ENCODE results near the gene AKAP9.
"Not testable (repeated sequence)": the region's sequence is repeated elsewhere in the genome, so short reads cannot be mapped to it uniquely, and the experiment has no call there.

AKAP9 gene

DNA sequence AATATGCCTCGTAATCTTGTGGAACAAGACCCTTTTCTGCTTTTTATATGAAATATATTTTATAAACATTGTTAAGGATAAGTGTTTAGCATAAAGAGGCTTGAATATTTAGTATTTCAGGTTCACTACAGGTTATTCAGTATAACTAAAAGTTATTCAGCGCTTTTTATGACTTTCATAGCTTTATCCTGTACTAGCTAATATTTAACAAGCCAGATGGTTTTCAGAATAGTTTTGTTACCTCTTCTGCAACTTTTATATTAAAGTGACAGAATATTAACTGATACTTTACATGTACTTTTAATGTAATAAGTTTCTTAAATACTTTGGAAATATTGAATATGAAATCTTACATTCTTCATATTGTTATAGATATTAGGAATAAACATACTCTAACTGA lies 118.2 kb downstream of the AKAP9 start:
- DNase-seq (ENCODE audit: low read depth, low spot score), result no peak

DNA sequence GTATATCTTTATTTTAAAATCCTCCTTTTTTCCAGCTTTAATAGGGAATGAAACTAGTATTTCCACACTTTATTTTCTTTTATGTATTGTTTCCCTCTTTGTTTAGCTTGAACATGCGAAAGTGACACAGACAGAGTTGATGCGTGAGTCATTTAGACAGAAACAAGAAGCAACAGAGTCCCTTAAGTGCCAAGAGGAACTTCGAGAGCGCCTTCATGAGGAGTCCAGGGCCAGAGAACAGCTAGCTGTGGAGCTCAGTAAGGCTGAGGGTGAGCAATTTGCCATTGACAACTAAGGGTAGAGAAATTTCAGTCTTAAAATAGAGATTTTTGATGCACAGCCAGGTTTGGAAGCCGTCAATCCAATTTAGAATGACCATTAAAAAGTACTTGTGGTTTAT lies 120.5 kb downstream of the AKAP9 start:
- no peak for DNase-seq (ENCODE audit: low read depth, low spot score)

DNA sequence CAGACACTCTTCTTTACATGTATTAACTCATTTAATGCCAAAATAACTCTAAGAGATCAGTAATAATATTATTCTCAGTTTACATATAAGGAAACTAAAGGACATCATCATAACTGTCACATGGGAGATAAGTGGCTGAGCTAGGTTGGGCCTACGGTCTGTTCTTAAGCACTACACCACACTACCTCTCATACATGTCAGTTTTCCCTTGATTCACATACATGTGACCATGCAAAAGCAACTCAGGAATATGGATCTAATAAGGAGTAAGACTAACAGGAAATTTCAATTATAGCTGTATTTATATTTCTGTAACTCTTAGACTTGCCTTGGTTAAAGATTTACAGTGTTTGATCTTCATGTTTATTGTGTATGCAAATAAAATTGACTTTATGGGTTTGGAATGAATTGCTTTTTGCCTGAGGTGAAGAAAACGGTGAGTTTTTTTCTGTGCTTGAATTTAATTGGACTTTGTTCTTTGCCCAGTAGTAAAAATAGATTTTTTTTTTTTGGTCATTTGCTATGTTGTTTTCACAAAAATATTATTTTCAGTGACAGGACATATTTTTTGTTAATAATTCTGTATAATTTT lies 123.9 kb downstream of the AKAP9 start:
- DNase-seq (ENCODE audit: low read depth, low spot score), result no peak

DNA sequence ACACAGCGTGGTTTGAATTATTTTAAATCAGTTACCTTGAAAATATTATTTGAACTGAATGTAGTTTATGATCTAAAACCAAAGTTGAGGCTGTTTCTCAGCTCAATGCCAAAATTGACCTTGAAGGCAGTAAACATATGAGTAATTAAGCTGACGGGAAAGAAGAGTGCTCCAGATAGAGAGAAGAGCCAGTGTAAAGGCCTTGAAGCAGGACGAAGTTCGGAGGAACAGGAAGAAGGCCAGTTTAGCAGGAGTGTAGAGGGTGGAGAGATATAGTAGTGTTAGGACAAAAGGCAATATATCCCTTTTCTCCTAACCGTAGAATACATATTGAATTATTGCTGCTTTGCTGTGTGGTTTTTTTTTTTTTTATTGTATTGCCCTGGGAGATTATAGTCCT lies 130.4 kb downstream of the AKAP9 start:
- no peak for DNase-seq (ENCODE audit: low read depth, low spot score)

DNA sequence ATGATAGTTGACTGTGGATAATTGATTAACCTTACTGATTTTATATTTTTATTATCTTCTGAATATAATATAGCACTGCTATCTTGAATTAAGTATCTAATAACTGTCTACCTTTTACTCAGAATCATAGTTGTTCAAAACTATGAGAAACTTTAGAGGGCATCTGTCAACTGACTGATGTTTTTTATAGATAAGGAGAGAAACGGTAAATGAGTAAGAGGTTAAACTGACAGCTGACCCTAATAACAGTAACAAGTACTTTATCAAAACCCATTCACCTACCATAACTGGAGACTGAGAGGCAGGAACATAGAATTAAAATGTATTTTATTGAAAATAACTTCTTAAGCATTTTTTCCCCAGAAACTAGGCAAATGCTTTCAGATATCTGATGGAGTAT lies 131.5 kb downstream of the AKAP9 start:
- DNase-seq (ENCODE audit: low read depth, low spot score), result no peak

DNA sequence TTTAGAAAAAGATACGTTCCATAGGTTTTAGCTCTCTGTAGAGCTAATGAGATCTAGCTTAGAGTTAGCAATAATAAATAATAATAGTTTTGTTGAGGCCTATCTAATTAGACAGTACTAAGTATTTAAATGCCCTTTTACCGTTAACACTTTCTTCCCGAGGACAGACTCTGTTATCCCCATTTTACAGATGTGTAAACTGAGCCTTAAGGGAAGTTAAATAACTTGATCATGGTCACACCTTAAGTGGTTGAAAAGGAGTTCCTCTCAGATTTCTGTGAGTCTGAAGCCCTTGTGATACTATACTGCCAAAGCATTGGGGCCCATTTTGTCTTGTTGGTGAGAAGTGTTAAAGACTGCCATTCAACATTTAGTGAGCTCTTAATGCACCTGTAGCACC lies 132.0 kb downstream of the AKAP9 start:
- no peak for DNase-seq (ENCODE audit: low read depth, low spot score)

DNA sequence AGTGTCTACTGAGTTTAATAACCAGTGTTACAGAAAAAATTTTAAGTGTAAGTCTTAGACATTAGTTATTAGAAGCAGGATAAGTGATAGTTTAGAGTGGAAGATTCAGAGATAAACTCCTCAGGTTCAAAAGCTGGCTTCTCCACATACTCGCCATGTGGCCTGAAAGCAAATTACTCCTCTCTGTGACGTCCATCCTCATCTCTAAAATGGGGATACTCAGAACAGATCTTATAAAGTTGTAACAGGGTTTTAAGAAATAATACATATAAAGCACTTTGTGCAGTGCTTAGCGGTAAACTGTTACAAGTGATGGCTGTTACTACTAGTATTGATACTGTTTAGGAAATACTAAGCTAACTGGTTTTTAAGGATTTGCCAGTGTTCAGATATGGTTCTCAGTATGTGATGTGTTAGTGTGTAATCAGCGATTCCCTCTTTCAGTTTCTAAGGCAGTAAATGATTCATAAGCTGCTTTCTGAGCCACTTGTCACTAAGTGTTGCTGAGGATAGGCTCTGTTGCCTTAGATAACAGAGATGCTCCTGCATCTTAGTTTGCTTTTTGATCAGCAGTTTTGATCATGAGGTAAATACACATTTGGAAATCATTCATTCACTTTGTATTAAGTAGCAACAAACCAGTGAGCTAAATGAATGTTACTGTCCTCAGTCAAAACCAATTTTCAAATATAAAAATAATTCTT lies 134.9 kb downstream of the AKAP9 start:
- DNase-seq (ENCODE audit: low read depth, low spot score), result no peak

DNA sequence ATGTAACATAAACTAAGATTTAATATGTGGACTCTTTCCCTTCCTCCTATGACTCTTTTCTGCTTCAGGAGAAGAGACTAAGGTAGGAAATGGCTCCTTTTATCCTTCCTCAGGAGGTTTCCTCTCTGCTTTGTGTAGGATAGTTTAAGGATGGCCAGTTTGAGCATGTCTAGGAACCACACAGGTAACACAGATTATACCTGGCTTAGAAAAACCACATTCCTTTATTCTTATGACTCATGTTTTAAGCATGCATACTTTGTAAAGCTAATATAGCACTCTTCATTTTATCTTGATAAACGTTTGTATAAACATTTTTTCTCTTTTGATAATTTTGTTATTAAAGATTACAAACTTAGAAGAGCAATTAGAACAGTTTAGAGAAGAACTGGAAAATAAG lies 135.8 kb downstream of the AKAP9 start:
- DNase-seq (ENCODE audit: low read depth, low spot score), result no peak

DNA sequence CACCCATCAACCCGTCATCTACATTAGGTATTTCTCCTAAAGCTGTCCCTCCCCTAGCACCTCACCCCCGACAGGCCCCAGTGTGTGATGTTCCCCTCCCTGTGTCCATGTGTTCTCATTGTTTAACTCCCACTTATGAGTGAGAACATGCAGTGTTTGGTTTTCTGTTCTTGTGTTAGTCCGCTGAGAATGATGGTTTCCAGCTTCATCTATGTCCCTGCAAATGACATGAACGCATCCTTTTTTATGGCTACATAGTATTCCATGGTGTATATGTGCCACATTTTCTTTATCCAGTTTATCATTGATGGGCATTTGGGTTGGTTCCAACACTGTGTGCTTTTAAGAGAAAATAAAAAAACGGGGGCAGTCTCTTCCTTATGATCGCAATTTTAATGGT lies 143.3 kb downstream of the AKAP9 start:
- DNase-seq (ENCODE audit: low read depth, low spot score), result not testable (repeated sequence)

DNA sequence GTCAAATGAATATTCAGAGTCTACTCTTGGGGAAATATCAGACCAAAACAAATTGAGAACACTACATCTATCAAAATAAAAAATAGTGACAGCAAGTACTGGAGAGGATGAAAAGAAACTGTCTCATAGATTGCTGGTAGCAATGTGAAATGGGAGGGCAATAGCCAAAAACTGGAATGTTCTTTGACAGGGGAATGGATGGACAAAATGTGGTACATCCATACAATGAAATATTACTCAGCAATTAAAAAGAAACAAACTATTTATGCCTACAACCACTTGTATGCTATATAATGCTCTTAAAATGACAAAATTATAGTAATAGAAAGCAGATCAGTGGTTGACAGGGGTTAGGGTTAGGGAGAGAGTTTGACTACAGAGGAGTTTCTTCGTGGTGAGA lies 147.6 kb downstream of the AKAP9 start:
- DNase-seq (ENCODE audit: low read depth, low spot score), result no peak

DNA sequence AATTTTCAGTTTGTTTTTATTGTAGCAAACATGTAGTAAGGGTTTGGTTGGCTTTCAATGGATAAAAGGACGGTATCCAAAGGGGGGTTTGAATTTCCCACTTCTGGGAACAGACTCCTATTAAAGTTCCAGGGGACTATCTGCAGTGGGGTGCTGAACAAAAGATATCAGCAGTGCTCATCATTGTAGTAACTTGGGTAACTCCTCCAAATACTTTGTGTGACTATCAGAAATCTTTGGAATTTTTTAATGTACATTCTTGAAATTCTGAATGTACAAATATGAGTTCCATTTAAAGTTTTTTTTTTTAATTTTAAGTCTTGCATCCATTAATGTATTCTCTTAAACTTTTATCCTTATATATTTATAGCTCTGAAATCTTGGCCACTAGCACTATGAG lies 151.5 kb downstream of the AKAP9 start:
- DNase-seq (ENCODE audit: low read depth, low spot score), result no peak

DNA sequence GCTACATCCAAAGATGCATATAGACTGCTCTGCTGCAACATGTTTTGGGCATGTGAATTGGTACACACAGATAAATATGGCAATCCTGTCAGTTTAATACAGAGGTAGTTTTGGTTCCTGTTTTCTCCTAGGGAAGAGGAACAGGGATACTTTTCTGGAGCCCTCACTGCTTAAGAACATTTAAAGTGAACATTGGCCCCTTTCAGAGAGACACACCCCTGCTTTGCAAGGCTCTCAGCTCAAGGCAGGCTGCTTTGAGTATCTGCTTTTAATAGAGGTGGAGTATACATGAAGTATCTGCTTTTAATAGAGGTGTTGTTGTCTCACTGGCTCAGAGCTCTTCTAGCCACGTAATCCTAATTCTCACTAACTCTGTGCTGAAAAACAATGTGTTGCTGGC lies 154.7 kb downstream of the AKAP9 start:
- DNase-seq (ENCODE audit: low read depth, low spot score), result no peak

DNA sequence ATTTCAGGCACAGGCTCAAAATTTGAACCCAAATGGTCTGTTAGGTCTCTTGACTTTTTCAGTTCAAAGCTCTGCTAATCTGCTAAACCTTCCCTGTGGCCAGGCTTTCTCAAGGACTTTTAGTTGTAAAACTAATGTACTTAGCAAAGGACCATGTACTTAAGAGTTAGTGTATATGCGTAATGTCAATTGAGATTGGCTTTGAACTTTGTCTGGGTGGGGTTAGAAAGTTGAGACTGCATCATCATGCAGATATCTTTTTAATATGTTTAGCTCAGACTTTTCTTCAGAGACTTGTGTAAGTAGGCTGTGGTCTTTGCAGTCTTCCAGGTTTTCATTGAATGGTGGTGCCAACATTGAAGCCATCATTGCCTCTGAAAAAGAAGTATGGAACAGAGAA lies 159.9 kb downstream of the AKAP9 start:
- no peak for DNase-seq (ENCODE audit: low read depth, low spot score)

DNA sequence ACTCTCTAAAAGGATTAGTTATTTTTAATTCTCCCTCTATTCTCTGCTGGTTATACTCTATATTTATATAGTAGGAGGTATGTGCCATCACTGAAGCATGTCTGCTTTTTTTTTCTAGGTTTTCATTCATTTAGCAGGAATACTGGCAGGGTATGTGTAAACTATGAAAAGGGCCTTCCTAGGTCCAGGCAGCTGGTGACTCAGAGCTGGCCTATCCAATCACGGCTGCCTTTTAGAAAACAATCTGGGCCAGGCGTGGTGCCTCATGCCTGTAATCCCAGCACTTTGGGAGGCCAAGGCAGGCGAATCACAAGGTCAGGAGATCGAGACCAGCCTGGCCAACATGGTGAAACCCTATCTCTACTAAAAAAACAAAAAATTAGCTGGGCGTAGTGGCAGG lies 162.2 kb downstream of the AKAP9 start:
- not testable (repeated sequence) for DNase-seq (ENCODE audit: low read depth, low spot score)

DNA sequence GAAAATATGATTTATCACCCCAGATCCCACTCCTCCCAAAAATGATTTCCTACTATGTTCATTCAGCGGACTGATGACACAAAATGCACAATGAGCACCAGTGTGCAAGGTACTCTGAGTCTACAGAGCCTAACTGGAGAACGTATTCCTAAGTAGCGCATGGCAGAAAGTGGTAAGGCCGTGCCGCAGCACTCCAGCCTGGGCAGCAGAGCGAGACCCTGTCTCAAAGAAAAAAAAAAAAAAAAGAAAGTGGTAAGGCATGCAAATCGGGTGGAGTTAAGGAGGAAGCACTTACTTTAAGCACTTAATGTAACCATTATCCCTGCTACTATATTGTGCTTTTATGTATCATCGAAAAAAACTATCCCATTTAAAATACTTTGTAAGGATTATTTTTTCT lies 168.2 kb downstream of the AKAP9 start:
- no peak for DNase-seq (ENCODE audit: low read depth, low spot score)

DNA sequence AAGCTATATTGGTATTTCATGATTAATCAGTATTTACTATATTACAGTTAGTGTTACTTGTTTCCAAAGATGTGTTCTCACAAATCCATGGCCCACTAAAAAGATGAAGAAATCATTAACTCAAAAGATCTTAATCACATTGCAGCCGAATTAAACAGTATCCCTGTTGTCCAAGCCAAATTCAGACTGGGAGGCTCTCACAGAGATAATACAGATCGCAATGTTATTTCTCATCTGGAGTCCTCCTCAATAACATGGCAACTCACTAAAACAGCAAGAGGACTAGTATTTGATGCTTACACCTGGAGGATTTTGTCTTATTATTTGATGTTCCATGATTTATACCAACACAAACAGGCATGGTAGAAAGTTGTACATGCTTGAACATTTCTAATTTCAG lies 170.2 kb downstream of the AKAP9 start:
- DNase-seq (ENCODE audit: low read depth, low spot score), result no peak

DNA sequence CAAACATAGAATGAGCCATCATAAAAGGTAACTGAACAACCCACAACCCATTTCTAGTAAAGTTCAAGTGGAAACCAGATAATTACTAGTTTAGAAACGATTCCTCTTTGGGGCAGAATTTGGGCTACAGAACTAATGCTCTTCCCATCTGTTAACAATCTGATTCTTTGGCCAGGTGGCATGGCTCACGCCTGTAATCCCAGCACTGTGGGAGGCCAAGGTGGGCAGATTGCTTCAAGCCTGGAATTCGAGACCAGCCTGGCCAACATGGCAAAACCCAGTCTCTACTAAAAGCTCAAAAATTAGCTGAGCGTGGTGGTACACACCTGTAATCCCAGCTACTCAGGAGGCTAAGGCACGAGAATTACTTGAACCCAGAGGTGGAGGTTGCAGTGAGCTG lies 175.2 kb downstream of the AKAP9 start:
- no peak for DNase-seq (ENCODE audit: low read depth, low spot score)

DNA sequence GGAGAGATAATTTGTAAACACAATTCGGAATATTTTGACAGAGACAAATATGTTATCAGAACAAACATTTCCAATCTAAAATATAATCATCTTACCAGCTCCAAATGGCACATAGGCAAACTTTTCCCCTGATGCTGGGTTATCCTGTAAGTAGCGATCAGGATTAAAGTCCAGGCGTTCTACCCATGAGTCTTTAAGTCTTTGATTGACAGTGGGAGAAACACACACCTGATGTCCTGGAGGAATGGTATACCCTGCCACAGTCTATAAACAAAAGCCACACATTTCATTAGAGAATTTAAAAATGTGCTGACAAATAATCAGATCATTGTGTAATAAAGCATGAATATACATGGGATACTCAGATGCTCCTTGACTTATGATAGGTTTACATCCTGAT lies 176.3 kb downstream of the AKAP9 start:
- no peak for DNase-seq (ENCODE audit: low read depth, low spot score)

DNA sequence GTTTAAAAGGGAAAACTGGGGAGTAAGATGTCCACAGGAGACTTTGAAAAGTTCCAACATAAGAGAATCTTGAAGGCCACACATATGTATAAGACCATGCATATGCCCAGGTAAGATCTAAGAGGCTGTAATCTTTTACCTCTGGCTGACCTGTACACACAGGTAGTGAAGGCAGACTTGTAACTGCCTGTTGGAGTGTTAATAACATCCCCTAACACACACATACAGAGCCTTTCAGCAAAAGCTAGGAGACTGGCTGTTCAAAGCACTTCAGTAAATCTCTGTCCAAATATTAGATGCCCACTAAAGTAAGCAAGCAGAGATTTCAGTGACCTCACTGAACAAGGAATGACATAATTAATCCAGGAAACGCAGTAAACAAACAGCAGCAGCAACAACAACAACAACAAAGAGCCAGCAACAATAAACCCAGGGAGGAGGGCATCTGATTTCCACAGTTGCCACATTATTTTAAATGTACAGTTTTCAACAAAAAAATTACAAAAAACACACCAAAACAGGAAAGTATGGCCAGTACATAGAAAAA lies 178.6 kb downstream of the AKAP9 start:
- DNase-seq (ENCODE audit: low read depth, low spot score), result no peak

DNA sequence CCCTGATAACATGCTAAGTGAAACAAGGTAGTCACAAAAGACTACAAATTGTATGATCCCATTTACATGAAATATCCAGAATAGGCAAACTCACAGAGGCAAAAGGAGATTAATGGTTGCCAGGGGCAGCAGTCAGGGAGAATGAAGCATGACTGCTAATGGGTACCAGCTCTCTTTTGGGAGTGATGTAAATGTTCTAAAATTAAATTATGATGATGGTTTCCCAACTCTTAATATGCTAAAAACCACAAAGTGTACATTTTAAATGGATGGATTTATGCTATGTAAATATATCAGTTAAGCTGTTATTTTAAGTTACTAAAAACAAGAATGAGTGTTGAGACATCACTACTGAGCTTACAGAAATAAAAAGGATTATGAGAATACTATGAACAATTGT lies 181.0 kb downstream of the AKAP9 start:
- DNase-seq (ENCODE audit: low read depth, low spot score), result no peak

DNA sequence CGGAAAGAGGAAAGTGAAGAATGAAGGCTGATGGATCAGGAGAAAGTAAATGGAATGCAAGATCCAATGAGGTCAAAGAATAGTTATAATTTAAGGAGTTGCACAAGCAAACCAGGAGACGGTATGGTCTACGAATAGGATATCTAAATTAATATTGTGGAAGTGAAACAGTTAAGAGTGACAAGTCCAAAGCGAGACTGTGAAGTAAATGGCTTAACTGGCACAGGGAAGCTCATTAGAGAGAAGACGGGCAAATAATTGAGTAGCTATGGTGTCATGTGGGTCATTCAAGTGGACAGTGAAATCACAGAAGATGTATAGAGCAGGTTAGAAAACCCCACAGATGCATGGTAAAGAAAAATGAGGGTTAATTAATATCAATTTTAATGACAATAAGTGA lies 190.4 kb downstream of the AKAP9 start:
- DNase-seq (ENCODE audit: low read depth, low spot score), result no peak

DNA sequence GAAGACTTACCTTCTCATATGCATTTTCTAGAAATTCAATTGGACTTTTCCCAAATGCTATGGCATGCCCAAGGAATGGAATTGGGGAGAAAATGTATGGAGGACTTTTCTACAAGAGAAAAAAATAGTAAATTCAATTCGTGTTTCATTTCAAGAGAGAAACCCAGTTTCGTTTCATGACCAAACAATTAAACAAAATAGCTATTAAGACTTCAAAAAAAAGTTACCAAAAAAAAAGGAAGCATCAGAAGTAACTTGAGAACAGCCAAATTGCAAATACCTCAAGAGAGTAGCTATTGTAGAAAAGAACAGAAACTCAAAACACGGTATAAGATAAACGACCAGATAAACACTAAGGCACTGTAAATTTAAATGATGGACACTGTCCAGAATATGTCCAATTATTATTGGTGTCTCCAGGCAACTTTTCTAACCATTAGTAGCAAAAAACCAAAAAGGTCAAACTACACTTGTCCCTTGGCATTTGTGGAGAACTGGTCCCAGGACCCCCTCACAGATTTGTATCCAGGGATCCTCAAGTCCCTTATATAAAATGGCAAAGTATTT lies 191.2 kb downstream of the AKAP9 start:
- no peak for DNase-seq (ENCODE audit: low read depth, low spot score)

DNA sequence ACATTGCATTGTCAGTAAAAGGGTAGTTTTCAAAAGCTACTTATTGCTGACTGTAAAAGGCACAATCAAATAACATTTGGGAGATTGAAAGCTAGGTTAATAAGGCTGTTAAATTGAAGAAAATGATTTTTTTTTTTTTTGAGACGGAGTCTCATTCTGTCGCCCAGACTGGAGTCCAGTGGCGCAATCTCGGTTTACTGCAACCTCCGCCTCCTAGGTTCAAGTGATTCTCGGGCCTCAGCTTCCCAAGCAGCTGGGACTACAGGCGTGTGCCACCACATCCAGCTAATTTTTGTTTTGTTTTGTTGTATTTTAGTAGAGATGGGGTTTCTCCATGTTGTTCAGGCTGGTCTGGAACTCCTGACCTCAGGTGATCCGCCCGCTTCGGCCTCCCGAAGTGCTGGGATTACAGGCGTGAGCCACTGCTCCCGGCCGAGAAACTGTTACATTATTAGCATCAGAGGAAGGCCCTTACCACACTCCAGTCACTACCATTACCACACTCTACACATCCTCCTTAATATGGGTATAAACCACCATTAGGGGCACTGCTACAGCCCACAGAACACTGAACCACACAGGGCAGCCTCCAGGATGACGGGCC lies 192.6 kb downstream of the AKAP9 start:
- DNase-seq (ENCODE audit: low read depth, low spot score), result no peak
